ENCODE results near the gene RIC3. TPM values are rescaled to one million over a fixed set of nuclear protein-coding genes. Genes with fewer than 3 reads are reported as not detected.

RIC3 gene
- total RNA-seq, 1 experiment from 2014 or later, result not detected

DNA sequence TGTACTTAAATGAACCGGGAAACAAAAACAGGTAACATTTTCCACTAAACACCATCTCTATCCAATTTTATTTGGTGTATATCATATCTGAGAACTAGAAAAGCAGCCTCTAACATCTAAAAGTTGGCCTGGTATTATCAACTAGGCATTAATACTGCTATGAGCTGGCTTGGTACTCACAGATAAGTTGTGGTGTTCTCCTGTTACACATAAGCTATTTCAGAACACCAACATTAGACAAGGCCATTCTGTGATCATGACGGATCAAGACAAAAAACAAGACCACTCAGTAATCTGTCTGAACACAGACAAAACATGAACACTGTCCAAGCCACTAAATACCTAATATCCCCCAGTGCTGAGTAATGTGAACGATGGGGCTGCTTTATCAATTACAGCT, 11.9 kb downstream of the RIC3 start:
- Histone ChIP-seq H3K4me3 (no peak overlapping the region), H3K36me3 (no peaks in the 10 kb centered on the region), H3K27ac (no peak overlapping the region), H3K4me1 (no peaks in the 10 kb centered on the region), H3K9me3 (replicated peaks) (no peaks in the 10 kb centered on the region), H3K27me3 (0 out of 2 replicates have a peak, but pooled peaks cover 5% of the 10 kb centered on the region)
- no peak for DNase-seq

GRCh38 chr11:8149726-8150125, 19.1 kb downstream of the RIC3 start:
- Histone ChIP-seq H3K27ac (no peak overlapping the region), H3K4me3 (no peak overlapping the region), H3K4me1 (no peaks in the 10 kb centered on the region), H3K27me3 (no peaks in the 10 kb centered on the region), H3K9me3 (replicated peaks) (no peaks in the 10 kb centered on the region), H3K36me3 (no peaks in the 10 kb centered on the region)
- no peak for DNase-seq

DNA sequence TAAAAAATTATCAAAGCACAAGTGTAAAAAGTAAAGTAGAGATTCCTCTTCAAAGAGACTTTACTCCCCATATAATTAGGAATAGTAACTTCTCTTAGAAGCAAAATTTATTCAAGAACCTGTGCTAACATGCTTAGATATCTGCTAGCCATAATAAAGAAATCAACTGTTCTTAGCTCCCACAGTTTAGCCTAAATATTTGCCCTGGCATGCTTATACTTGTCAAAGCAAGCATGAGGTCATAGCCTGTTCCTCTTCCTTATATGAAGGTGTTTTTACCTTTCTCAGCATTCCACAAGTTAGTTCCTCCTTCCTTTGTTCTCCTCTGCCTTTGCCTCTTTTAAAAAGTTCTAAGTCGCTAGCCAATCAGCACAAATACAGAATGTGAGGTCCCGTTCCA, 30.3 kb downstream of the RIC3 start:
- Histone ChIP-seq H3K27ac (no peak overlapping the region), H3K9me3 (replicated peaks) (no peaks in the 10 kb centered on the region), H3K4me3 (no peak overlapping the region), H3K36me3 (no peaks in the 10 kb centered on the region), H3K4me1 (no peaks in the 10 kb centered on the region), H3K27me3 (no peaks in the 10 kb centered on the region)
- DNase-seq, result no peak

GRCh38 chr11:8127447-8127846, 41.4 kb downstream of the RIC3 start:
- Histone ChIP-seq H3K27ac (no peak overlapping the region), H3K9me3 (replicated peaks) (no peaks in the 10 kb centered on the region), H3K4me1 (no peaks in the 10 kb centered on the region), H3K36me3 (no peaks in the 10 kb centered on the region), H3K4me3 (no peak overlapping the region), H3K27me3 (peaks cover 6% of the 10 kb centered on the region; the same call in 1 of the 2 replicates)
- DNase-seq, result no peak

DNA sequence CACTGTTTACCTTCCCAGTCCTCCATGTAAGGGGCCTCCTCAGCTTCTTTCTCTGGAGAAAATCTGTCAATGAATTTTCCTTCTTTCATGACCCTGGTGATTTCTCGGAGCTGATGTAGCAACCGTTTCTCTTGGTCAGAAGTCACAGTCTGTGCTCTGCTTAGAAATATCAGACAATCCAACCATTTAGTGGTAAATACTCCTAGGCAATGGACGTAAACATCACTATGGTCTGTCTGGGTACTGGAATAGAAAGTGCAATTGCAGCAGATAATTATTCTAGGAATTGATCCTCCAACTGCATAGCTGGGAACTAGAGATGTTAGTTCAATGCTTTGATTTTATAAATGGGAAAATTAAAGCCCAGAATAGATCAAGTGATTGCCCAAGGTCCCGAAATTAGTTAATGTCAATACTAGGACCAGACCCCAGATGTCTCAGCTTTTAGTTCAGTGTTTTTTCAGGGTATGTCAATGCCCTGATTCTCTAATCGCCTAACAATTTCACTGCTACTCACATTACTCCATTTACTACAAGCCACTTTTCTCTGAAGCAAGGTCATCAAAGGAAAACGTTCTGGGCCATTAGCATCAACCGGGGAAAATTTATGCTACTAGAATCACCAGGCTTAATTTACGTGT, 42.1 kb downstream of the RIC3 start:
- H3K4me1 ChIP-seq, result no peaks in the 10 kb centered on the region
- no peaks in the 10 kb centered on the region for H3K36me3 ChIP-seq
- no peak overlapping the region for H3K4me3 ChIP-seq
- H3K27ac ChIP-seq, result no peak overlapping the region
- no peak for DNase-seq
- no peaks in the 10 kb centered on the region for H3K9me3 ChIP-seq (replicated peaks)
- peaks cover 6% of the 10 kb centered on the region; the same call in 1 of the 2 replicates for H3K27me3 ChIP-seq

GRCh38 chr11:8122173-8122764, 46.6 kb downstream of the RIC3 start:
- DNase-seq, result no peak
- H3K4me1 ChIP-seq, result no peaks in the 10 kb centered on the region
- H3K27ac ChIP-seq, result no peak overlapping the region
- no peaks in the 10 kb centered on the region for H3K36me3 ChIP-seq
- H3K27me3 ChIP-seq, result peaks cover 1% of the 10 kb centered on the region; the same call in 1 of the 2 replicates
- H3K4me3 ChIP-seq, result no peak overlapping the region
- no peaks in the 10 kb centered on the region for H3K9me3 ChIP-seq (replicated peaks)

DNA sequence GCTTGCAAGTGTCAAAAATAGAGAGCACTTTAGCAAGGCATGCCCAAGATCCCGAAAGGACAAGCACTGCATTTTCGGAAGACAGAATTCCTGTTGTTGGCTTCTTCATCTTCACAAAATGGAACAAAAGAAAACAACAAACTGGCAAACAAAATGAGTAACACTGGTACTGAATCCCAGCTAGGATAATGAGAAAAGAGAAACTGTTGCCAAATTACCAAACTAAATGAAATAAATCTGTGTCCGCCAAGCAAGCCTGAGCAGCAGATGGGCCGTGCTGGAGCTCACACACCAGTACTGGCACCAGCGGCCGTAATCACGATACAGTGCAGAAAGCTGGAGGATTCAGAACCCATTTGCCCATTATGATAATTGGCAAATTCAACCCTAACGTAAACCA, 57.2 kb downstream of the RIC3 start:
- Histone ChIP-seq H3K27me3 (no peaks in the 10 kb centered on the region), H3K9me3 (replicated peaks) (peaks cover 2% of the 10 kb centered on the region; the same call in 1 of the 2 replicates), H3K27ac (no peak overlapping the region)

DNA sequence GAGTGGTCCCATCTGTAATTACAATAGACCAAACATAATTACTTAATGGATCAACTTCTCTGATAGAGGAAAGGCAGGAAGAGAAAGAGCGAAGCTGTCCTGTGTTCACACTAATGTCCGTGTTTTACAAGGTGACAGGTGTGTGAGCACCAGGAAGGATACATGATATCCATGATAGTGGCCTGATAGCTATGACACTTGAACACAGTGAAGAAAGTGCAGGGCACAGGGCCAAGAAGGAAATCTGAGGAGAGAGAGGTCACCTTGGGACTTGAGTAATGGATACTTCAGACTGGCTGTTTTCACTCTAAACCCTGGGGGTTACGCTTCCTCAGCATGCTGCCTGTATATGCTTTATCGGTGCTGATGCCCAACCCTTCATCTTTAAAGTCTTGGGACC, 58.4 kb downstream of the RIC3 start:
- Histone ChIP-seq H3K4me3 (no peak overlapping the region), H3K4me1 (peaks cover 3% of the 10 kb centered on the region; the same call in 1 of the 2 replicates), H3K36me3 (no peaks in the 10 kb centered on the region), H3K9me3 (replicated peaks) (peaks cover 2% of the 10 kb centered on the region; the same call in 1 of the 2 replicates), H3K27ac (no peak overlapping the region), H3K27me3 (no peaks in the 10 kb centered on the region)
- DNase-seq, result peak; percentile 25 to 63

More for the DNA sequence above, 57.2 kb downstream of the RIC3 start:
- no peaks in the 10 kb centered on the region for H3K36me3 ChIP-seq
- H3K4me3 ChIP-seq, result no peak overlapping the region
- peaks cover 3% of the 10 kb centered on the region; the same call in 1 of the 2 replicates for H3K4me1 ChIP-seq
- no peak for DNase-seq

- peaks cover 3% of the 10 kb centered on the region; the same call in 1 of the 2 replicates for H3K4me1 ChIP-seq
- no peak for DNase-seq
- no peak overlapping the region for H3K4me3 ChIP-seq
- H3K27me3 ChIP-seq, result no peaks in the 10 kb centered on the region
- no peaks in the 10 kb centered on the region for H3K36me3 ChIP-seq
- H3K27ac ChIP-seq, result no peak overlapping the region
- peaks cover 2% of the 10 kb centered on the region; the same call in 1 of the 2 replicates for H3K9me3 ChIP-seq (replicated peaks)
These were observed 59.1 kb downstream of the RIC3 start for GRCh38 chr11:8109675-8110074.

GRCh38 chr11:8108421-8108820, 60.4 kb downstream of the RIC3 start:
- H3K36me3 ChIP-seq, result no peaks in the 10 kb centered on the region
- no peak for DNase-seq
- H3K27me3 ChIP-seq, result no peaks in the 10 kb centered on the region
- H3K27ac ChIP-seq, result no peak overlapping the region
- peaks cover 3% of the 10 kb centered on the region; the same call in 1 of the 2 replicates for H3K4me1 ChIP-seq
- H3K9me3 ChIP-seq (replicated peaks), result no peaks in the 10 kb centered on the region
- no peak overlapping the region for H3K4me3 ChIP-seq

DNA sequence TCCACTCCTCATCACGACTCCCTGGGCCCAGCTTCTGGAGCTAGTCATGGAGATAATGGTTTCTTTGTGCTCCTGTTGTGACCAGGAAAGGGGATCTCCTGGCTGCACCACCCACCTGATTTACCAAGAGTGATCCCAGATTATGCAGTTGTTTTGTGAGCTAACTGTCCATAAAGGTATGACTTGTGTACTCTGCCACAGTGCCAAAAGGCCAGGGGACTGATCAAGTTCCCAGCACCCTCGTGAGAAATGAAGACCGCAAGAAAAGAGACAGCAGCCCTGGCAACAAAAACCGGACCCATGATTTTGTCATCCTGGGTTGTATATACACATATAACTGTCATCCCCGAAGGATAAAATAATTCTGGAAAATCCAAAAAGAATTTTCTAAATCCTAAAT, 61.2 kb downstream of the RIC3 start:
- Histone ChIP-seq H3K9me3 (replicated peaks) (no peaks in the 10 kb centered on the region), H3K27me3 (no peaks in the 10 kb centered on the region), H3K4me1 (peaks cover 3% of the 10 kb centered on the region; the same call in 1 of the 2 replicates), H3K36me3 (no peaks in the 10 kb centered on the region), H3K27ac (no peak overlapping the region), H3K4me3 (no peak overlapping the region)
- no peak for DNase-seq

DNA sequence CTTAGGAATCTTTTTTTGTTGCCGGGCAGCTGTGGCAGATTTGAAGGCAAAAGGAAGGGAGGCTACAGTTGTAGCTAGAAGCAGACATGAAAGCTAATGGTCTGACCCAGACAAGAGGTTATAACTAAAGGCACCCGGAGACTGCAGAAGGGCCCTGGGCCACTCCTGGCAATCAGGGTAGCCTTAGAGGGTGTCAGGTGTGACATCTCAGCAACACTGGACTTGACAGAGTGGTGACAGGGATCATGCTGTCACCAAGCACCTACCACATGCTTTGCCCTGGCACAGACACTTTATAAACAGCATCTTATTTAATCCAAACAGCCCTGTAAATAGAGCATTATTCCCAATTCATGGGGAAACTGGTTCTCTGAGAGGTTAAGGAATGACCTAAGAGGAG, 62.1 kb downstream of the RIC3 start:
- Histone ChIP-seq H3K36me3 (no peaks in the 10 kb centered on the region), H3K27ac (no peak overlapping the region), H3K4me3 (no peak overlapping the region), H3K9me3 (replicated peaks) (no peaks in the 10 kb centered on the region), H3K27me3 (no peaks in the 10 kb centered on the region), H3K4me1 (peaks cover 3% of the 10 kb centered on the region; the same call in 1 of the 2 replicates)
- DNase-seq, result no peak

DNA sequence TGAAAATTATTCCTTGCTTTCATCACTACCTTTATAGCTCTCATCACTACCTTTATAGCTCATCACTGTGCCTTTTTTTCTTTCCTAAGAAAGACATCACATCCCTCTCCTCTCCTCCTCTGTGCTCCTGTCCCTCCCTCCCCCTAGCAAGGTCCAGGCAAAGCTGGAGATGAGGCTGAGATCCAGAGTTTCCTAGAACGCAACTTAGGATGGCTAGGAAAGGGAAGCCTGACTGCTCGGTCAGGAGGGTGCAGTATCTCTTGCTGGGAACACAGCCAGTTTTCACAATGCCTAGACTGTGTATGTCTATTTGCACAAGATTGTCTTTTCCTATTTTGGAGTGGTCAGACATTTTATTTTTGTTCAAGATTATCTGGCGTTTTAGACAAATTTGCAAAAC, 63.2 kb downstream of the RIC3 start:
- Histone ChIP-seq H3K4me1 (peaks cover 3% of the 10 kb centered on the region; the same call in 1 of the 2 replicates), H3K4me3 (no peak overlapping the region), H3K9me3 (replicated peaks) (no peaks in the 10 kb centered on the region), H3K27me3 (no peaks in the 10 kb centered on the region), H3K36me3 (no peaks in the 10 kb centered on the region), H3K27ac (no peak overlapping the region)
- no peak for DNase-seq

DNA sequence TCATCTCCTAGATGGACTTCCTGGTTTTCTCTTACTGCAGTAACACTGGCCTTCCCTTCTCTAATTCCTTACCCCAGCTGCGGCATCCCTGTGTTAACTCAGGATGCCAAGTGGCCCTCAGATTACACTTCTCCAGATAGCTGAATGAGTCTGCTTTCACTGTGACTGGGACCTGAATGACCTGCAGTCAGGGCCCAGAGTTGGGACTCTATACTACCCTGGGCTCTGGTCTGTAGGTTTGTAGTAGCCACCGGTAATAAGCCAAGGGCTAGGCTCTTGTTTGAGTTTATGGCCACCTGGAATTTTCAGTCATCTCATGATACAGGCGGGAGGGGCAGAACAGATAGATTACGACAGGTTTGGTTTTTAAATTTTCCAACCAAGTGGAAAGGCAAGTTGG, 63.7 kb downstream of the RIC3 start:
- H3K36me3 ChIP-seq, result no peaks in the 10 kb centered on the region

DNA sequence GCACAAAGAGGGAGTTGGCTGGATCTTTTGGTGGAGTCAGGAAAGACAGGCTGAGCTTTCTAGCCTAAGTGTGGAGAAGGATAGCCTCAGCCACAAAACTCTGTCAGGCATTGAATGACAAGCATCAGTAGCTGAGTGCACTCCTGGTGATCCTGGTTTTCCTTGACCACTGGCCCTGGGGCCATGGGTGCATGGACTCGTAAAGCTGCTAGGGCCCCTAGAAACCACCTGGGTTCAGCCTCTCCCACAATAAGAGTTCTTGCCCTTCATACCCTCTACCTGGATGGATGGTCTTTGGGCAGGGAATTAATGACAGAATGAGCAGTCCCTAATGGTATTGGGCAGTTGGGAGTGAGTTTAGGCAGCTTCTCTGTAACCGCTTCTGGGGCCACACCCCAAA, 64.9 kb downstream of the RIC3 start:
- no peak overlapping the region for H3K27ac ChIP-seq
- no peaks in the 10 kb centered on the region for H3K27me3 ChIP-seq
- no peak for DNase-seq
- H3K9me3 ChIP-seq (replicated peaks), result no peaks in the 10 kb centered on the region
- no peaks in the 10 kb centered on the region for H3K4me1 ChIP-seq
- H3K4me3 ChIP-seq, result no peak overlapping the region
- no peaks in the 10 kb centered on the region for H3K36me3 ChIP-seq

More for the DNA sequence above, 63.7 kb downstream of the RIC3 start:
- Histone ChIP-seq H3K27me3 (no peaks in the 10 kb centered on the region), H3K27ac (no peak overlapping the region), H3K4me3 (no peak overlapping the region), H3K9me3 (replicated peaks) (no peaks in the 10 kb centered on the region), H3K4me1 (no peaks in the 10 kb centered on the region)
- DNase-seq, result no peak

DNA sequence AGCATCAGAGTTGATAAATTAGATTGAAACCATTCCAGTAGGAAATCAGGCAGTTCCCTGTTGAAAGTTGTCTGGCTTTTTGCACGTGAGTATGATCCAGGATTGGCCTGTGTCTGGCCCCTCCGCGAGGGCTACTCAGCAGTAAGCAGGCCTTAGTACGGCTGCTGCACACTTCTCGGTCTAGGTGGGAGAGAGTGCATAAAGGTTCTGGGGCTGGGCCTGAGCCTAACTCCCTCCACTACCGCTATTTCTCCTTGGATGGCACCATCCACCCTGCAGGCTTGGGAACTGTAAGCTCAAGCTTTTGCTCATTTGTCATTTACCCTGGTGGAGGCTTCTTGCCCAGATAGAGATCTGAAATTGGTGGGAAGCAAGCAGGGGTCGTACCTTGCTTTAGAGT, 65.9 kb downstream of the RIC3 start:
- Histone ChIP-seq H3K4me3 (no peak overlapping the region), H3K4me1 (no peaks in the 10 kb centered on the region), H3K36me3 (no peaks in the 10 kb centered on the region), H3K27ac (no peak overlapping the region), H3K9me3 (replicated peaks) (no peaks in the 10 kb centered on the region), H3K27me3 (no peaks in the 10 kb centered on the region)
- no peak for DNase-seq

Measured in SJCRH30 (cell line).